Measurements from ENCODE around the gene SMAD3.
A peak's percentile ranks its signal among the peaks of the same experiment; 100 is the strongest.

The SMAD3 gene

DNA sequence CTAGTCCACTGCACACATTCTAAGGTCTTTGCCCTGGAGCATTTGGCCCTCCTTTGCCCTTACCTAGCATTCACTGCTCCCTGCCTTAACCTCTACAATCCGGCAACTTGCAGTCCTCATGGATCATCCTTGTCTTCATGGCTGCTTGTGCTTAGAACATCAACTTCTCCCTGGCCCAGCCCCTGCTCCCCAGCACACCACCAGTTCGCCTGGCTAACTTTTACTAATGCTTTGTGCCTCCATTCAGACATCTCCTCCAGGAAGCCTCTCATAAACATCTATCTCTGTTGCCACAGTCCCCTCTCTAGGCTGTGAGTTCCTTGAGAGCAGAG is 131.9 kb downstream of the SMAD3 start:
- H3K4me1 ChIP-seq (ENCODE audit: control insufficient read depth, insufficient read depth, low read length): peaks cover 3% of the 10 kb centered on the region
- H3K36me3 ChIP-seq (ENCODE audit: control insufficient read depth in 2 of 2, insufficient read depth in 1 of 2, low read length in 2 of 2): peaks cover 0 to 46% of the 10 kb centered on the region in 2 experiments
- no peak overlapping the region for H3K27ac ChIP-seq (ENCODE audit: extremely low read depth, low read depth, low read length)
- H3K4me3 ChIP-seq (ENCODE audit: low read depth, low read length): no peak overlapping the region
- no peaks in the 10 kb centered on the region for H3K9me3 ChIP-seq (ENCODE audit: control insufficient read depth, insufficient read depth, low read depth, low read length)
- no peak for TF ChIP-seq ZNF549 (tag by site-specific recombination; IDR thresholded peaks at IDR 0.05)
- TF ChIP-seq ZNF239 (tag by site-specific recombination; IDR thresholded peaks at IDR 0.05): peak; percentile 9; the same call in 1 of the 2 replicates
- ChIA-PET CTCF (no interaction called here), POLR2A (interaction anchor here (0.7 to 1.0 kb wide), 3 partner anchors 19 to 116 kb away, joined by 3 to 7 read pairs (median 4); no protein-coding TSS in a partner anchor)

- Histone ChIP-seq H3K36me3 (ENCODE audit: control insufficient read depth in 2 of 2, insufficient read depth in 1 of 2, low read length in 2 of 2) (peaks cover 0 to 48% of the 10 kb centered on the region in 2 experiments), H3K9me3 (ENCODE audit: control insufficient read depth, insufficient read depth, low read depth, low read length) (no peaks in the 10 kb centered on the region), H3K4me1 (ENCODE audit: control insufficient read depth, insufficient read depth, low read length) (peaks cover 3% of the 10 kb centered on the region), H3K4me3 (ENCODE audit: low read depth, low read length) (no peak overlapping the region), H3K27ac (ENCODE audit: extremely low read depth, low read depth, low read length) (no peak overlapping the region)
- TF ChIP-seq ZNF24 (tag by site-specific recombination; IDR thresholded peaks at IDR 0.05) (no peak), ZFP41 (tag by site-specific recombination; IDR thresholded peaks at IDR 0.05; ENCODE audit: borderline replicate concordance) (no peak), ZBTB17 (tag by site-specific recombination; IDR thresholded peaks at IDR 0.05) (no peak)
- ChIA-PET POLR2A (interaction anchor here (1.5 kb wide), 1 partner anchor 149 kb away, joined by 4 read pairs; no protein-coding TSS in a partner anchor), CTCF (interaction anchor here (1.7 kb wide), 1 partner anchor 106 kb away, joined by 6 read pairs; no protein-coding TSS in a partner anchor)
Measured at GRCh38 chr15:67198157-67198754, 132.9 kb downstream of the SMAD3 start.

GRCh38 chr15:67199391-67199790 is 134.0 kb downstream of the SMAD3 start:
- Histone ChIP-seq H3K36me3 (ENCODE audit: control insufficient read depth in 2 of 2, insufficient read depth in 1 of 2, low read length in 2 of 2) (peaks cover 5 to 52% of the 10 kb centered on the region in 2 experiments), H3K9me3 (ENCODE audit: control insufficient read depth, insufficient read depth, low read depth, low read length) (no peaks in the 10 kb centered on the region), H3K4me3 (ENCODE audit: low read depth, low read length) (no peak overlapping the region), H3K4me1 (ENCODE audit: control insufficient read depth, insufficient read depth, low read length) (no peaks in the 10 kb centered on the region; the same call in 1 of the 2 replicates), H3K27ac (ENCODE audit: extremely low read depth, low read depth, low read length) (no peak overlapping the region)
- CTCF ChIA-PET: interaction anchor here (0.7 to 1.7 kb wide), 3 partner anchors 13 to 131 kb away, joined by 3 to 6 read pairs (median 3); no protein-coding TSS in a partner anchor
- POLR2A ChIA-PET: interaction anchor here (1.5 kb wide), 1 partner anchor 150 kb away, joined by 4 read pairs; no protein-coding TSS in a partner anchor
- TF ChIP-seq ZNF624 (tag by site-specific recombination; IDR thresholded peaks at IDR 0.05): no peak
- no peak for TF ChIP-seq ZNF311 (tag by site-specific recombination; IDR thresholded peaks at IDR 0.05; ENCODE audit: borderline replicate concordance)
- TF ChIP-seq SCRT1 (tag by site-specific recombination; IDR thresholded peaks at IDR 0.05; ENCODE audit: borderline replicate concordance): no peak
- no peak for TF ChIP-seq ZNF133 (tag by site-specific recombination; IDR thresholded peaks at IDR 0.05)
- no peak for TF ChIP-seq ZNF362 (tag by site-specific recombination; IDR thresholded peaks at IDR 0.05)
- no peak for TF ChIP-seq SP2 (tag by site-specific recombination; IDR thresholded peaks at IDR 0.05)
- TF ChIP-seq, protein P1, sequence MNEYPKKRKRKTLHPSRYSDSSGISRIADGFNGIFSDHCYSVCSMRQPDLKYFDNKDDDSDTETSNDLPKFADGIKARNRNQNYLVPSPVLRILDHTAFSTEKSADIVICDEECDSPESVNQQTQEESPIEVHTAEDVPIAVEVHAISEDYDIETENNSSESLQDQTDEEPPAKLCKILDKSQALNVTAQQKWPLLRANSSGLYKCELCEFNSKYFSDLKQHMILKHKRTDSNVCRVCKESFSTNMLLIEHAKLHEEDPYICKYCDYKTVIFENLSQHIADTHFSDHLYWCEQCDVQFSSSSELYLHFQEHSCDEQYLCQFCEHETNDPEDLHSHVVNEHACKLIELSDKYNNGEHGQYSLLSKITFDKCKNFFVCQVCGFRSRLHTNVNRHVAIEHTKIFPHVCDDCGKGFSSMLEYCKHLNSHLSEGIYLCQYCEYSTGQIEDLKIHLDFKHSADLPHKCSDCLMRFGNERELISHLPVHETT (tag by site-specific recombination; IDR thresholded peaks at IDR 0.05): no peak
- TF ChIP-seq SCRT2 (tag by site-specific recombination; IDR thresholded peaks at IDR 0.05): no peak
- no peak for TF ChIP-seq ZNF501 (tag by site-specific recombination; IDR thresholded peaks at IDR 0.05)
- TF ChIP-seq IKZF3 (tag by site-specific recombination; IDR thresholded peaks at IDR 0.05): no peak
